MM.1S (cell line): ENCODE data around the gene GHRL.

Experiments
- CTCF ChIP-seq: fragments of 300-600 bp; sonication (generic); IDR thresholded peaks from 2 replicates; pipeline ENCODE4 v1.5.1; 2016; ENCODE audit warnings: antibody characterized with exemption, low read length, mixed read lengths
- EZH2 ChIP-seq: fragments of 300-600 bp; sonication (generic); optimal IDR thresholded peaks from 2 replicates; pipeline ENCODE3; 2017; ENCODE audit warnings: low read depth, mild to moderate bottlenecking, antibody characterized with exemption, low read length, mixed read lengths
- EZH2phosphoT487 ChIP-seq: fragments of 300-600 bp; sonication (generic); IDR thresholded peaks from 2 replicates; pipeline ENCODE4 v1.6.1; 2018; ENCODE audit warnings: antibody characterized with exemption, low read length

DNA sequence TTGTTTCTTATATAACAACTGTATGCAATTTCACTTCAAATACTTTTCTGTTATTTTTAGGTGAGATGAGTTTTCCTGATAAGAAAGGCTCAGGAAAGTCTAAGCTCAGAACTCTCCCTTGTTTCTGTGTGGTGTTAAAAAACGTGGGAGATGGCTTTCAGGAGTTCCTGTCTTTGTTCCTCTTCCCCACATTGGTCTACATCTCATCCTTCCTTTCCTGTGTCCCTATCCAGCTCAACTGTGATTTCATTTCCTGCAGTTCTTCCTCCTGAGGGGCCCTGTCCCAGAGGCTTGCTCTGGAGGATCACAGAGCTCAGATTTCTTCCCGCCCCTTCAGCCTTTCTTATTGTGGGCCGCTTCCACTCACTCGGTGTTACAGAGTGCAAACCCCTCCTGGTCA, 17.0 kb upstream of the GHRL start:
- TF ChIP-seq EZH2phosphoT487 (no peak), EZH2 (no peak), CTCF (no peak)
